ENCODE data around the gene KATNAL2.

The KATNAL2 gene

GRCh38 chr18:47054369-47054768, 137.0 kb downstream of the KATNAL2 start:
- TF ChIP-seq EZH2phosphoT487 (conservative IDR thresholded peaks at IDR 0.05; ENCODE audit: low read length): no peak
- no peaks in the 10 kb centered on the region for H3K79me2 ChIP-seq (ENCODE audit: insufficient read depth, low read length)
- H3K27ac ChIP-seq (ENCODE audit: low read depth, low read length): no peak overlapping the region
- H3K36me3 ChIP-seq (ENCODE audit: low read length): no peaks in the 10 kb centered on the region
- no peak overlapping the region for H3K4me2 ChIP-seq (ENCODE audit: low read depth, low read length, poor library complexity, severe bottlenecking)
- H3K9me3 ChIP-seq (ENCODE audit: insufficient read depth, low read length): no peaks in the 10 kb centered on the region
- no peaks in the 10 kb centered on the region for H4K20me1 ChIP-seq (ENCODE audit: low read depth, low read length)
- H3K9ac ChIP-seq (ENCODE audit: low read length): no peak overlapping the region
- H3F3A ChIP-seq (ENCODE audit: insufficient read depth): no peaks in the 10 kb centered on the region
- no peak overlapping the region for H3K4me3 ChIP-seq (ENCODE audit: insufficient read depth, low read length, poor library complexity, severe bottlenecking)
- H2AFZ ChIP-seq (ENCODE audit: low read depth, low read length, severe bottlenecking): no peak overlapping the region
- no peaks in the 10 kb centered on the region for H3K9me2 ChIP-seq (replicated peaks; ENCODE audit: insufficient read depth, low read length)
- no peaks in the 10 kb centered on the region for H3K27me3 ChIP-seq (ENCODE audit: low read length)

GRCh38 chr18:47062471-47062870, 145.1 kb downstream of the KATNAL2 start:
- H3K9me3 ChIP-seq (ENCODE audit: insufficient read depth, low read length): no peaks in the 10 kb centered on the region
- H3K4me3 ChIP-seq (ENCODE audit: insufficient read depth, low read length, poor library complexity, severe bottlenecking): no peak overlapping the region
- H3K4me2 ChIP-seq (ENCODE audit: low read depth, low read length, poor library complexity, severe bottlenecking): no peak overlapping the region
- no peaks in the 10 kb centered on the region for H3K79me2 ChIP-seq (ENCODE audit: insufficient read depth, low read length)
- H4K20me1 ChIP-seq (ENCODE audit: low read depth, low read length): no peaks in the 10 kb centered on the region
- no peaks in the 10 kb centered on the region; the same call in 1 of the 2 replicates for H3K36me3 ChIP-seq (ENCODE audit: low read length)
- TF ChIP-seq EZH2phosphoT487 (conservative IDR thresholded peaks at IDR 0.05; ENCODE audit: low read length) (no peak), CTCF (IDR thresholded peaks at IDR 0.05; ENCODE audit: insufficient read depth, low read length, poor library complexity, severe bottlenecking) (no peak)
- no peak overlapping the region for H3K27ac ChIP-seq (ENCODE audit: low read depth, low read length)
- H2AFZ ChIP-seq (ENCODE audit: low read depth, low read length, severe bottlenecking): no peak overlapping the region
- no peak overlapping the region for H3K9ac ChIP-seq (ENCODE audit: low read length)
- no peaks in the 10 kb centered on the region for H3K9me2 ChIP-seq (replicated peaks; ENCODE audit: insufficient read depth, low read length)
- no peaks in the 10 kb centered on the region for H3F3A ChIP-seq (ENCODE audit: insufficient read depth)
- H3K27me3 ChIP-seq (ENCODE audit: low read length): no peaks in the 10 kb centered on the region

- H3F3A ChIP-seq (ENCODE audit: insufficient read depth): no peaks in the 10 kb centered on the region
- H3K9me3 ChIP-seq (ENCODE audit: insufficient read depth, low read length): no peaks in the 10 kb centered on the region
- no peak overlapping the region for H3K27ac ChIP-seq (ENCODE audit: low read depth, low read length)
- no peaks in the 10 kb centered on the region for H3K9me2 ChIP-seq (replicated peaks; ENCODE audit: insufficient read depth, low read length)
- no peaks in the 10 kb centered on the region for H4K20me1 ChIP-seq (ENCODE audit: low read depth, low read length)
- no peaks in the 10 kb centered on the region for H3K27me3 ChIP-seq (ENCODE audit: low read length)
- no peak overlapping the region for H3K4me3 ChIP-seq (ENCODE audit: insufficient read depth, low read length, poor library complexity, severe bottlenecking)
- H2AFZ ChIP-seq (ENCODE audit: low read depth, low read length, severe bottlenecking): no peak overlapping the region
- no peaks in the 10 kb centered on the region; the same call in 1 of the 2 replicates for H3K36me3 ChIP-seq (ENCODE audit: low read length)
- no peak overlapping the region for H3K9ac ChIP-seq (ENCODE audit: low read length)
- no peaks in the 10 kb centered on the region for H3K79me2 ChIP-seq (ENCODE audit: insufficient read depth, low read length)
- H3K4me2 ChIP-seq (ENCODE audit: low read depth, low read length, poor library complexity, severe bottlenecking): no peak overlapping the region
- TF ChIP-seq EZH2phosphoT487 (conservative IDR thresholded peaks at IDR 0.05; ENCODE audit: low read length) (no peak), CTCF (IDR thresholded peaks at IDR 0.05; ENCODE audit: insufficient read depth, low read length, poor library complexity, severe bottlenecking) (no peak)
These were observed 145.7 kb downstream of the KATNAL2 start for GRCh38 chr18:47063096-47063495.

- no peak for TF ChIP-seq EZH2phosphoT487 (conservative IDR thresholded peaks at IDR 0.05; ENCODE audit: low read length)
- TF ChIP-seq CTCF (IDR thresholded peaks at IDR 0.05; ENCODE audit: insufficient read depth, low read length, poor library complexity, severe bottlenecking): no peak
- Histone ChIP-seq H3K9ac (ENCODE audit: low read length) (no peak overlapping the region), H4K20me1 (ENCODE audit: low read depth, low read length) (no peaks in the 10 kb centered on the region), H3K79me2 (ENCODE audit: insufficient read depth, low read length) (no peaks in the 10 kb centered on the region), H2AFZ (ENCODE audit: low read depth, low read length, severe bottlenecking) (no peak overlapping the region), H3K9me2 (replicated peaks; ENCODE audit: insufficient read depth, low read length) (no peaks in the 10 kb centered on the region), H3K36me3 (ENCODE audit: low read length) (peaks cover 4% of the 10 kb centered on the region), H3F3A (ENCODE audit: insufficient read depth) (no peaks in the 10 kb centered on the region), H3K4me2 (ENCODE audit: low read depth, low read length, poor library complexity, severe bottlenecking) (no peak overlapping the region), H3K9me3 (ENCODE audit: insufficient read depth, low read length) (no peaks in the 10 kb centered on the region), H3K4me3 (ENCODE audit: insufficient read depth, low read length, poor library complexity, severe bottlenecking) (no peak overlapping the region), H3K27ac (ENCODE audit: low read depth, low read length) (no peak overlapping the region), H3K27me3 (ENCODE audit: low read length) (no peaks in the 10 kb centered on the region)
These were observed 150.2 kb downstream of the KATNAL2 start for GRCh38 chr18:47067648-47068047.

Data from SU-DHL-6 (cell line).